ENCODE results near the gene SETD1B.

The SETD1B gene

DNA sequence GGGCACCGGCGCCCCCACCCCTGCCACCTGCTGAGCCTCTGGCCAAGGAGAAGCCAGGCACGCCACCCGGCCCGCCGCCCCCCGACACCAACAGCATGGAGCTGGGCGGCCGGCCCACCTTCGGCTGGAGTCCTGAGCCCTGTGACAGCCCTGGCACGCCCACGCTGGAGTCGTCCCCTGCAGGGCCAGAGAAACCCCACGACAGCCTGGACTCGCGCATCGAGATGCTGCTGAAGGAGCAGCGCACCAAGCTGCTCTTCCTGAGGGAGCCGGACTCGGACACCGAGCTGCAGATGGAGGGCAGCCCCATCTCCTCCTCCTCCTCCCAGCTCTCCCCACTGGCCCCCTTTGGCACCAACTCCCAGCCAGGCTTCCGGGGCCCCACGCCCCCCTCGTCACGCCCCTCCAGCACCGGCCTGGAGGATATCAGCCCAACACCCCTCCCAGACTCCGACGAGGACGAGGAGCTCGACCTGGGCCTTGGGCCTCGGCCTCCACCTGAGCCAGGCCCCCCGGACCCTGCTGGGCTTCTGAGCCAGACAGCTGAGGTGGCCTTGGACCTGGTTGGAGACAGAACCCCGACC is 6.5 kb downstream of the SETD1B start:
- DNase-seq, result no peak

DNA sequence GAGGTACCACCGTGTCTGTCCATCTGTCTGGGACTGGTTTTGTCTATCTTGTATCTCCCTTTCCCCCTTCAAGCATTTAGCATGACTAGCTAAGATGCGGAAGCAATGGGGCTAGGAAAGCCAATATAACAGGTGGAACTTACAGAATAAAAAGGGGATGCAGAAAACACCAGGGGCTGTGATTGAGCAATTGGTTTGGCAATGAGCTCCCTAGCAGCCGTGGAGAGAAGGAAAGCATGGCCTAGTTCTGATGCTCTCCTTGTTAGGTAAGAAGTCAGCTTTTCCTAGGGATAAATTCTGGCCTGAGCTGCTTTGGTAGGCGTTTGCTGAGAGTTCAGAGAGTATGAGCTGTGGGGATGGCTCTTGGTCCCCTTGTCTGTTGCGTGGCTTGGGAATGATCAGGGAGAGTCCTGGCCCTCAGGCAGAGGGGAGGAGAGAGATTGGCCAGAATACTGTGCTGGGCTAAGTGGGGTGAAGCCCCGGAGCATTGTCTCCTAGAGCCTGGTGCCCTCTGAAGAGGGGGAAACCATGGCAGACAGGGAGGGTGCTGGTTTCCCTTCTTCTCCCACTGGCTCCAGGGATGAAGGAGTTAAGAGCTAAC is 7.1 kb downstream of the SETD1B start:
- no peak for DNase-seq

DNA sequence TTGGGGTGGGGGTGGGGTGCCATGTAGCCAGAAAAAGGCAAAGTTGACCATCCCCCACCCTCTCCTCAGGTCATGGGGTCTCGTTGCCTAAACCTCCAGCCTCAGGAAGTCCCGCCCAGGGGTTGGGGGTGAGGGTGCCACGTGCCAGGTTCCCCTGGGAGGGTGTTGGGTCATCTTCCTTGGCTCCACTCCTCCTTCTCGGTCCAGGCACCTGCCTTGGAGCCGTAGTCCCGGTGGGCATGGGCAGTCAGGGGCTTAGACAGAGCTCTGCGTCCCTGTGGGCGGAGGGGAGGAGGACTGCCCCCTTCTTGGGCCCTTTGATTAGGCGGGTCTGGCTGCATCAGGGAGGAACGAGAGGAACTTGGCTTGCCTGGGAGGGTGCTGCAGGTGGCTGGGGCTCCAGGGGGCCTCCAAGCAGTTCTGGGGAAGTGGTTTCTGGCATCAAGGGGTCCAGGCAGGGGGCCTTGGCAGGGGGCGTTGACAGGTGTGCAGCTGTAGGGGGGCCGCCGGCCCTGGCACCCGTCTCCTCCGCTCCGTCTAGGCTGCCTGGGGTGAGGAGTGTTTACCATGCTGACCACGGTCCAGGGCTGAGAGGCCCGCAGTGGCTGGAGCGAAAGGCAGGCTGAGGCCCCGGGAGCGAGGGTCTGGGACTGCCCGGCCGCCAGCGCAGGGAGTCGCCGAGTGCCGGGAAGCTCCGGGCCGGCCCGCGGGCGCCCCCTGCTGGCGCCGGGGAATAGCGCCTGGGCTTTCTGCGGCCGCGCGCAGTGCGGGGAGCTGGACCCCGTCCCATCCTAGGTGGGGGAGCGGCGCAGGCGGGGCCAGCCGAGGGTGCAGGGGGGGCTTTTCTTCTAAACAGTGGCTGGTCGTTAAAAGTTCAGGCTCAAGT is 7.9 kb downstream of the SETD1B start:
- peak; percentile 60 for DNase-seq

DNA sequence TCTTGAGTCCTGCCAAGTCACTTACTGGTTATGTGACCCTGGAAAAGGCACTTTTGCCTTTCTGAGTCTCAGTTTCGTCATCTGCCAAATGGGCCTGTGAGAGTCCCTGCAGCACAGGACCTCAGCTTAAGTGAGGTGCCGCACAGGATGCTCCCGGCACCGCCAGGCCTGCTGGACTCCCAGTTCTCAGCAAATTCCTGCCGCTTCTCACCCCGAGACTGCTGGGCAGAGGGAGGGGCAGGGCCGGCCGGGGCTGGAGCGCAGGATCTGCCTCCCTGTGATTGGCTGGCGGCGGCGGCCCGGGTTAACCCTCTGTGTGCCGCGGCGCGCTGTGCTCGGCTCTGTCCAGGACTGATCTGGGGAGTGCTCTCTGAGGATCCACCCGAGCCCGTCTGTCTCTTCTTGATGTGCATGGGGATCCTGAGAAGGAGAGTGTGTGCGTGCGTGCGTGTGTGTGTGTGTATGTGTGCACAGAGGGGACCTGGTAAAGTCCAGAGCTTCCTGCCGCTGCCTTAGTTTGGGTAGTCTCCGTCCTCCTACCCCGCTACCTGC is 8.6 kb downstream of the SETD1B start:
- DNase-seq, result no peak

DNA sequence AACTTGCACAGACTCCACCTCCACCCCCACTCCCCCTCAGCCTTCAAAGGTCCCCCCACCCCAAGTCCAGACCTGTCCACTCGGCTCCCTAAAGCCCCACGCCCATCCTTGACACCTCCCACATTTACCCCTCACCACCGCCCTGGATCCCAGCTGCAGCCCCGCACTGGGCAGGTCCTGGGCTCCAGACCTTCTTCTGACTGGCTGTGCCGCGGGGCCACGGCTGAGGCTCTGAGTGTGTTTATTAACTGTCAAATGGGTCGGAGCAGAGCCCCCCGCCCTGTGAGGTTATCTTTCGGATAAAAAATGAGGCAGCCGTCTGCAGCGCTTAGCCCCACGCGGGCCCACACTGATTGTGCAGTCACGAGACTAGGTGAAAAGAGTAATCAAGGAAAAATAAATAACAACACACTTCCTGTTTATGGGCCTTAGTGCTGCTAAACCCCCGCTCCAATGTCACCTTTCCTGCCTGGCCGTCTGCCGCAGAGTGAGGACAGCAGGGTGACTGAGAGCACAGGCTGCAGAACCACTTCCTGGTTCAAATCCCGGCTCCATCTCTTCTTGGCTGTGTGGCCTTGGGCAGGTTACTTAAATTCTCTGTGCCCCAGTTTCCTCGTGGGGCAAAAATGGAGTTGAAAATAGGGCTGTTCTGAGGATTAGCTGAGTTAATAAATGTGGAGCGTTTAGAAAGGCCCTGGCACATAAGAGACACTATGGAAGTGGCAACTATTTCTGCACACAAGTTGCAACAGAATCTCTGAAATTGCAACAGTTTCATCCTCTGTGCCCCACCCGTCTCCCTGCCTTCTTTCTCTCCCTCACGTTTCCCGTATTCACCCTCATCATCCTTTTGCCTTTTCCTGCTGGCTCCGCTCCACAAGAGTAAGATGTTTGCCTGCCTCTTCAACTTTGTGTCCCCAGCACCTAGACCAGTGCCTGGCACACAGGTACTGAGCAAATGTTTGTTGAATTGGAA is 9.4 kb downstream of the SETD1B start:
- no peak for DNase-seq

DNA sequence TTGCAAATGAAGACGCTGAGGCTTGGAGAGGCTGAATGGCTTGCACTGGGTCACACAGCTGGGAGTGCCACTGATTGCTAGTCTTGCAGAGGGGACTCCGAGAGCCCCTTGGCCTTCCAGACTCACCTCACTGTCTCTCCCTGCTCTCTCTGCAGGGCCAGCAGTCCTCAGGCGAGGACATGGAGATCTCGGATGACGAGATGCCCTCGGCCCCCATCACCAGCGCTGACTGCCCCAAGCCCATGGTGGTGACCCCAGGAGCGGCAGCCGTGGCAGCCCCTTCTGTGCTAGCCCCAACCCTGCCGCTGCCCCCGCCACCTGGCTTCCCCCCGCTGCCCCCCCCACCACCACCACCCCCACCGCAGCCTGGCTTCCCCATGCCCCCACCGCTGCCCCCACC is 10.1 kb downstream of the SETD1B start:
- DNase-seq, result no peak

DNA sequence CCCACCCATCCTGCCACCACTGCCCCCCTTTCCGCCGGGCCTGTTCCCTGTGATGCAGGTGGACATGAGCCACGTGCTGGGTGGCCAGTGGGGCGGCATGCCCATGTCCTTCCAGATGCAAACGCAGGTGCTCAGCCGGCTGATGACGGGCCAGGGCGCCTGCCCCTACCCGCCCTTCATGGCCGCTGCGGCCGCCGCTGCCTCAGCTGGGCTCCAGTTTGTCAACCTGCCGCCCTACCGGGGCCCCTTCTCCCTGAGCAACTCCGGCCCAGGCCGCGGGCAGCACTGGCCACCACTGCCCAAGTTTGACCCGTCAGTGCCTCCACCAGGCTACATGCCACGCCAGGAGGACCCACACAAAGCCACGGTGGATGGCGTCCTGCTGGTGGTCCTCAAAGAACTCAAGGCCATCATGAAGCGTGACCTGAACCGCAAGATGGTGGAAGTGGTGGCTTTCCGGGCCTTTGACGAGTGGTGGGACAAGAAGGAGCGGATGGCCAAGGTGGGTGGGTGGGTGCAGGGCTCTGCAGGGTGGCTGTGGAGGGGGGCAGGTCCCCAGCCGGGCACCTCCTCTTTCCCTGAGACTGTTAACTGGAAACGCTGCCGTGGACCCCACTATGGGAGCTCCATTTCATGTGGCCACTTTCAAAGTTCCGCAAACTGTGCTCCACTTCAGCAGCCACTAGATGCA is 10.8 kb downstream of the SETD1B start:
- DNase-seq, result no peak

DNA sequence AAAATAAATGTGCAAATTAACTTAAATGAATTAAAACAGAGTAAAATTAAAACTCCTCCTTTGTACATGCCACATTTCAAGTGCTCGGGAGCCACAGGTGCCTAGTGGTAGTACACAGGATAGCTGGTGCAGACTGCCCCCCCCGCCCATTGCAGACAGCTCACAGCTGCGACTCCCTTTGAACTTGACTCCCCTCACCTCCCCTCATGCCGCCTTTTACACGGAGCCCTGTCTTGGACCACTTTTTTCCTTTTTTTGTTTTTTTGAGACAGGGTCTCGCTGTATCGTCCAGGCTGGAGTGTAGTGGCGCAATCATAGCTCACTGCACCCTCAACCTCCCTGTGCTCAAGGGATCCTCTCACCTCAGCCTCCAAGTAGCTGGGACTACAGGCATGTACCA is 11.5 kb downstream of the SETD1B start:
- DNase-seq, result no peak

DNA sequence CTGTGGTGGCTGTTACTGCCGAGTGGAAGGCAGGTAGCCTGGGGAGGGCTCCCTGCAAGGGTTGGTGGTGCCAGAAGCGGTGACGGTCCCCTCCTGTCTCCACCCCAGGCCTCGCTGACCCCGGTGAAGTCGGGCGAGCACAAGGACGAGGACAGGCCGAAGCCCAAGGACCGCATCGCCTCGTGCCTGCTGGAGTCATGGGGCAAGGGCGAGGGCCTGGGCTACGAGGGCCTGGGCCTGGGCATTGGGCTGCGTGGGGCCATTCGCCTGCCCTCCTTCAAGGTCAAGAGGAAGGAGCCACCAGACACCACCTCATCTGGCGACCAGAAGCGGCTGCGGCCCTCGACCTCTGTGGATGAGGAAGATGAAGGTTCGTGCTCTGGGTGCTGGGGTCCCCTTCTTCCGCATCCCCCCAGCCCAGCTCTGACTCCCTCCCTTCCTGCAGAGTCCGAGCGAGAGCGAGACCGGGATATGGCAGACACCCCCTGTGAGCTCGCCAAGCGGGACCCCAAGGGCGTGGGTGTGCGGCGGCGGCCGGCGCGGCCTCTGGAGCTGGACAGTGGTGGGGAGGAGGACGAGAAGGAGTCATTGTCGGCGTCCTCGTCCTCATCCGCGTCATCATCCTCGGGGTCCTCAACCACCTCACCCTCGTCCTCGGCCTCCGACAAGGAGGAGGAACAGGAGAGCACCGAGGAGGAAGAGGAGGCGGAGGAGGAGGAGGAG is 13.3 kb downstream of the SETD1B start:
- no peak for DNase-seq

DNA sequence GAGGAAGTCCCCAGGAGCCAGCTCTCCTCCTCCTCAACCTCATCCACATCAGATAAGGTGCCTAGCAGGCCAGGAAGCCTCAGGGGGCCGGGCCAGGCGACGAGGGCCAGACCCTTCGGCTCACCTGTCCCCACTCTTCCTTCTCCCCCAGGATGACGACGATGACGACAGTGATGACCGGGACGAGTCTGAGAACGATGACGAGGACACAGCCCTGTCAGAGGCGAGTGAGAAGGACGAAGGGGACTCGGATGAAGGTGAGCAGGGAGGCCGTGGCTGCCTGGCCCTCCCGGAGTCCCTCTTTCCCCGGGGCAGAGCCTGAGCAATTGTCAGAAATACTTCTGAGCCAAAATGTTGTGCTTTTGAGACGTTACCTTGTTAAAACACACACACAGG is 13.8 kb downstream of the SETD1B start:
- no peak for DNase-seq

DNA sequence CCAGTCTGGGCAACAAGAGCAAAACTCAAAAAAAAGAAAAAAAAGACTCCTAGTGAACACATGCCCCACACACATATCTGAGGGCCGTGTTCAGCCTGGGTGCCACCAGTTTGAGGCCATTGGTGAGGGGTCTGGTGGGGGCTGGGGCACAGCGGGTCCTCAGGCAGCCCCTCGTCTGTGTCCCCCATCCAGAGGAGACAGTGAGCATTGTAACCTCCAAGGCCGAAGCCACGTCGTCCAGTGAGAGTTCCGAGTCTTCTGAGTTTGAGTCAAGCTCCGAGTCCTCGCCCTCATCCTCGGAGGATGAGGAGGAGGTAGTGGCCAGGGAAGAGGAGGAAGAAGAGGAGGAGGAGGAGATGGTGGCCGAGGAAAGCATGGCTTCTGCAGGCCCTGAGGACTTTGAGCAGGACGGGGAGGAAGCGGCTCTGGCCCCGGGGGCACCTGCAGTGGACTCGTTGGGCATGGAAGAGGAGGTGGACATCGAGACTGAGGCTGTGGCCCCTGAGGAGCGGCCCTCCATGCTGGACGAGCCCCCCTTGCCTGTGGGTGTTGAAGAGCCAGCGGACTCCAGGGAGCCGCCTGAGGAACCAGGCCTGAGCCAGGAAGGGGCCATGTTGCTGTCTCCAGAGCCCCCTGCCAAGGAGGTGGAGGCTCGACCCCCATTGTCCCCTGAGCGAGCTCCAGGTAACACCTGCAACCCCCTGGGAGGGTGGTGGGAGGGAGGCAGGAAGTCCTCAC is 15.6 kb downstream of the SETD1B start:
- DNase-seq, result no peak

DNA sequence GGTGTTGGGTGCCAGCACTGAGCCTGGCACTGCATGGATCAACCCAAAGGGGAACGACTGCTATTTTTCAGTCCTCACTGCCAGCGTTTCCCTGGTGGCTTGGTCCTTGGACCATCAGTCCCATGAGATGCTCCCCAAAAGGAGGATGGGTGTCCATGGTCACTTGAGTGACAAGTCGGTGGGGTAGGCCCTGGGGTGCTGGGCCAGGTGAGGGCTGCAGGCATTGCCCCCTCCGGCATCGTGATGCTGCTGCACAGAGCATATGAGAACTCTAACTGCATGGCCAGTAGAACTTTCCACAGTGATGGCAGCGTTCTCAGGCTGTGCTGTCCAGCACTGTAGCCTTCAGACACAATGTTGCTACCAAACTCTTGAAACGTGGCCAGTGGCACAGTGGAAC is 16.2 kb downstream of the SETD1B start:
- DNase-seq, result no peak

DNA sequence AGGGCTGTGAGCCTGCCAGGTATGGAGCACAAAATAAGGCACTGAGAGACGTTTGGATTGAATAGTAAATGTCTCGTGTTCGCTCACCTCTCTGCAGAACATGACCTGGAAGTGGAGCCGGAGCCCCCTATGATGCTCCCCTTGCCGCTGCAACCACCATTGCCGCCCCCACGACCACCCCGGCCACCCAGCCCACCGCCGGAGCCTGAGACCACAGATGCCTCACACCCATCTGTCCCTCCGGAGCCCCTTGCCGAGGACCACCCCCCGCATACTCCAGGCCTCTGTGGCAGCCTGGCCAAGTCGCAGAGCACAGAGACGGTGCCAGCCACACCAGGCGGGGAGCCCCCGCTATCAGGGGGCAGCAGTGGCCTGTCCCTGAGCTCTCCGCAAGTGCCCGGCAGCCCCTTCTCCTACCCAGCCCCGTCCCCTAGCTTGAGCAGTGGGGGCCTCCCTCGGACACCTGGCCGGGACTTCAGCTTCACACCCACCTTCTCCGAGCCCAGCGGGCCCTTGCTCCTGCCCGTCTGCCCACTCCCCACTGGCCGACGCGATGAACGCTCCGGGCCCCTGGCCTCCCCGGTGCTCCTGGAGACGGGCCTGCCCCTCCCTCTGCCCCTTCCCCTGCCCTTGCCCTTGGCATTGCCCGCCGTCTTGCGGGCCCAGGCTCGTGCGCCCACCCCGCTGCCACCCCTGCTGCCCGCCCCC is 18.7 kb downstream of the SETD1B start:
- DNase-seq, result no peak

DNA sequence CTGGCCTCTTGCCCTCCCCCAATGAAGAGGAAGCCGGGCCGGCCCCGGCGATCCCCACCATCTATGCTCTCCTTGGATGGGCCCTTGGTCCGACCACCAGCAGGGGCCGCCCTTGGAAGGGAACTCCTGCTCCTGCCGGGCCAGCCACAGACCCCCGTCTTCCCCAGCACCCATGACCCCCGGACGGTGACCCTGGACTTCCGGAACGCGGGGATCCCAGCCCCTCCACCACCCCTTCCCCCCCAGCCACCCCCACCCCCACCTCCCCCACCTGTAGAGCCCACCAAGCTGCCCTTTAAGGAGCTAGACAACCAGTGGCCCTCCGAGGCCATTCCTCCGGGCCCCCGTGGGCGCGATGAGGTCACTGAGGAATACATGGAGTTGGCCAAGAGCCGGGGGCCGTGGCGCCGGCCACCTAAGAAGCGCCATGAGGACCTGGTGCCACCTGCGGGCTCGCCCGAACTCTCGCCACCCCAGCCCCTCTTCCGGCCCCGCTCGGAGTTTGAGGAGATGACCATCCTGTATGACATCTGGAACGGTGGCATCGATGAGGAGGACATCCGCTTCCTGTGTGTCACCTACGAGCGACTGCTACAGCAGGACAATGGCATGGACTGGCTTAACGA is 19.4 kb downstream of the SETD1B start:
- no peak for DNase-seq

DNA sequence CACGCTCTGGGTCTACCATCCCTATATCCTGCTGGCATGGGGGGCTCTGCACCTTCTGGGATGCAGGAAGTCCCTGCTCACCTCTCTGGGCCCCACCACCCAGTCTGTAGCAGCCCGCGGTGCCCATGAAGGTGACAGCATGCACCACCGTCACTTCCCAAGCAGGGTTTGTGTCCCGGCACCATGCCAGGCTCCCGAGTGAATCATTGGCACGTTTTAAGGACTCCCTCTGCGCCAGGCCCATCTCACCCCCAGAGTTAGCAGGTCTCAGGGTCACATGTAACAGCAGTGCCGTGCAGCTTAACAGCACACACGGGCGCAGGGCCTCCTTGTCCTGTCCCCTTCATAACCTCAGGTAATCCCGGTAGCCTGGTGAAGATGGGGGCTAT is 19.9 kb downstream of the SETD1B start:
- no peak for DNase-seq

DNA sequence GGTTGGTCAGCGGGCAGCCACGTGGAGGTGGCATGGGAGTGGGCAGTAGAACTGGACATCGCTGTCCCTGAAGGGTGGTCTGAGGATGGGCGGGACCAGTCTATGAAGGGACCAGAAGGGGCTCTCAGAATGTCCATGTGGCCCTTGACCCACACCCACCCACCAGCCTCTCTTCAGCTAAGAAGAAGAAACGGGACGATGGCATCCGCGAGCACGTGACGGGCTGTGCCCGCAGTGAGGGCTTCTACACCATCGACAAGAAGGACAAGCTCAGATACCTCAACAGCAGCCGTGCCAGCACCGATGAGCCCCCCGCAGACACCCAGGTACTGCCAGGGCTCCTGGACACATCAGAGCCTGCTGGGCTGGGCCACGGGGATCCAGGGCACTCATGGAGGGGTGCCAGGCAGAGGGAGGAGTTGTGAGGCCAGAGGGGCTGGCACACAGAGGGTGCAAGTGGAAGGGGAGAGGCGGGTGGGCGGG is 21.3 kb downstream of the SETD1B start:
- no peak for DNase-seq

DNA sequence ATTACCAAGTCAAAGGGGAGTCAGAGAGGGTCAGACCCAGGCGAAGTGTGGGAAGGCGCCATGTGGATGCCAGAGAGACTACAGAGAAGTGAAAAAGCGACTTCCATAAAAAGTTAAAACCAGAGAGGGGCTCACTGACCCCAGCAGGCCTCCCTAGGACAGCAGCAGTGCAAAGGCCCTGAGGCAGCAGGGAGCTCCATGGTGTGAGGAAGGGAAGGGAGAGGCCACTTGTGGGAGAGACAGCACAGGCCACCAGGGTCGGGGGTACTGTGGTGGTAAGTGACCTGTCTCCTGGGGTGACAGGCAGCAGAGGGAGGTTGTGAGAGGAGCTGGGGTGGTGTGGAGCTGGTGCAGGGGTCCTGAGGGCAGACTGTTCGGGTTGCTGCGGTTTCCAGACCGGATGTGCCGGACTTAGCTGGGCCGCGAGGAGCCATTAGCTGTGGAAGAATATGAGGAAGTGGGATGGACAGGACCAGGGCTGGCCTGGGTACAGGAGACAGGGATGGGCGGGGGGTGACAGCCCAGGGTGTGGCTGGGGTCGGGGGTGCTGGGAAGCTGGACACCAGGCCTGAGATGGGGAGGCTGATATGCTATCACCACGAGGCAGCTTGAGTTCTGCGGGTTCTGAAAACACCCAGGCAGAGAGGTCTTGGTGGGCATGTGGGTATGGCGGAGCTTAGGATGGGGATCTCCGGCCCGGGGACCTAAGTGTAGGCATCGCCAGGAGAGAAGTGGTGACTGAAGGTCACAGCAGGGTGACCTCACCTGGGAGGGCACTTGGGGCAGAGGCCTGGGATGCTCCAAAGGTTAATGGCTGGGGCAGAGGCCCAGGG is 22.7 kb downstream of the SETD1B start:
- DNase-seq, result no peak

DNA sequence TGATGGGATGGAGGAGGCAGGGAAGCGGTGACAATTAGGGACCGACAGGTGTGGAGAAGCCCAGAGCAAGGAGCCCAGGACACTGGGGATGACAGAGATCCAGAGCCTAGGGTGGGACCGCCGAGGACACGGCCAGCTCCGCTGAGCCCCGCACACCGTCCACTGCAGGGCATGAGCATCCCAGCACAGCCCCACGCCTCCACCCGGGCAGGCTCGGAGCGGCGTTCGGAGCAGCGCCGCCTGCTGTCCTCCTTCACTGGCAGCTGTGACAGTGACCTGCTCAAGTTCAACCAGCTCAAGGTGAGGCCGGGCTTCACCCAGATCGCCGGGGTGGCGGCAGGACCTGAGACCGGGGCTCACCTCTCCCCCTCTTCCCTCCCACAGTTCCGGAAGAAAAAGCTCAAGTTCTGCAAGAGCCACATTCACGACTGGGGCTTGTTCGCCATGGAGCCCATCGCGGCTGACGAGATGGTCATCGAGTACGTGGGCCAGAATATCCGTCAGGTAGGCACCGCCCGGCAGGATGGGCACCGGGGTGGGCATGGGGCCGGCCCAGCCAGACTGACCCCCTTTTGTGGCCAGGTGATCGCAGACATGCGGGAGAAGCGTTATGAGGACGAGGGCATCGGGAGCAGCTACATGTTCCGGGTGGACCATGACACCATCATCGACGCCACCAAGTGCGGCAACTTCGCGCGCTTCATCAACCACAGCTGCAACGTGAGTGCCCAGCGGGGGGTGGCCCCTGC is 23.7 kb downstream of the SETD1B start:
- no peak for DNase-seq
